NCI-H524 treated with DMSO at 0.1 percent for 48 hours (cell line): Measurements from ENCODE around the gene GPC6.
"Not testable (repeated sequence)": the region's sequence is repeated elsewhere in the genome, so short reads cannot be mapped to it uniquely, and the experiment has no call there.

Experiments used
- DNase-seq: peaks from one replicate; lab custom pipeline; 2025; lab: John Stamatoyannopoulos, UW

GPC6 gene

DNA sequence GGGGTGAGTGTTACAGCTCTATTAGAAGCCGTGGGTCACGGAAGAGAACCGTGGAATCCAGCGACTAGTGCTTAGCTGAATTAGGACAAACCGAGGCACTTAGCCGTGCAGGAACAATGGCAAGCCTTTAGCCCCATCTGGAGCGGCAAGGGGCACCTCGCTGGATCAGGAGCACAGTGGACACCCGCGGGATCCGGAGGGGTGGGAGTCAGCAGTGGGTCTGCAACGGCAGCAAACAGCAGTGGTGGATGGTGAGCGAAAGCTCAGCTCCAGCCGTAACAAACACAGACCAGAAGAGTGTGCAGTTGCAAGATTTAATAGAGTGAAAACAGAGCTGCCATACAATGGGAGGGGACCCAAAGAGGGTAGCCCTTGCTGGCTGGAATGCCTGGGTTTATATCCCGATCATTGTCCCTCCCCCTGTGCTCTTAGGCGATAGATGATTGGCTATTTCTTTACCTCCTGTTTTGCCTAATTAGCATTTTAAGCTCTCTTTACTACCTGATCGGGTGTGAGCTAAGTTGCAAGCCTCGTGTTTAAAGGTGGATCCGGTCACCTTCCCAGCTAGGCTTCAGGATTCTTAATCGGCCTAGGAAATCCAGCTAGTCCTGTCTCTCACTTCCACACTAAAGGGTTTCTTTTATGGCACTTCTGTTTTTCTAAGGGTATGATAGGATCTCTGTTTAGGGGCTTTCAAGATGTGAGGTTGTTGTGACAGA is 1076.4 kb downstream of the GPC6 start:
- DNase-seq, result not testable (repeated sequence)

DNA sequence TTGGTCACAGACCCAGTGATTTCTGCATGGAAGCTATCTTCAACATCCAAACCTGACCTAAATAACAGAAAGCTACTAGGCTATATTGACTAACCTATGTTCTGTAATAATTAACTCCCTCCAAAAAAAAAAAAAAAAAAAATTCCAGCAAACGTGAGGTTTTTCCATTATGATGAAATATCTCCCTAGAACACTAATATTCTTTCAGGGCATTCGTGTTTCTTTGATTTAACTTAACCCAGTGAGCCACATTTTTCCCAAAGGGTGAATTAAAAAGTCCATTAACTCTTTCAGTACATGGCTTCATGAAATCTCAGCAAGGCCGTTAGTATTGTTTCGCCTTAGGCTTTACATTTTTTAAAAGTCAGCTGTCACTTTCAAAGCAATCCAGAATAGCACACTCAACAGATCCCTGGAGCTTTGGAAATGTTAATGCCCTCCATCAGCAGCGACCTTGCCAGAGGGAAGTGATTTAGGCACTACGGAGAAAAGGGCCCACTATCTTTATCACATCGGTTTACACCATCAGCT is 1077.1 kb downstream of the GPC6 start:
- no peak for DNase-seq

DNA sequence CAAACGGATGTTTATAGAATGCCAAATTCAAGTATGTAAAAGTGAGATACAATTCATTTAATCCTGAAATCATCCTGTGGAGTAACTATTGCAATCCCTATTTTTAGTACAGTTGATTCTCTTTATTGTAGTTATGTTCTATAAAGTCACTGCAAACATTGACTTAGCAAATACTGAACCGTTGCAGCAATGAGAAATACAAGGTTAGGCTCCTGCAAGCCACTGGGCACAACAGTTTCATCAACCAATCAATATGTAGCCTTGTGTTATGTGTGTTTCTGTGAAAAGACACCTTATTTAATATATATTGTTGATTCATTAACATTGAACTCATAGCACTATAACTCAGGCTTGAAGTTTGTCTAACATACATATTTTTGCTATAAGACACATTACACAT is 1078.4 kb downstream of the GPC6 start:
- no peak for DNase-seq

DNA sequence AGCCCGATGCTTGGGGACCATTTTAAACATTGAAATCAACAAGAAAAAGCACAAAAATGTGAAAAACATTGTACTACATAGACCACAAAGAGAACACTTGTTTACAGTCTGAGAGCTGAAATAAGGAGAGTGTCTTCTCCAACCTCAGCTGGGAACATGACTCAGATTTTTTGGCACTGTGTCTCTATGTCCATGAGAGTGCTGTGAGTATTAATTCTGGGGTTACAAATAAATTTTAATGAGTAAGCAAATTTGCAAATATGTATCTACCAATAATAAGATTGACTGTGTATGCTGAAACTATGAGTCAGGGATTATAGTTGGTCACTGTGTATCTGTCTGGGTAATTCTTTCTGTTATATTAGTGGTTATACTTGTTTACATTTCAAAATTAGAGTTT is 1078.9 kb downstream of the GPC6 start:
- DNase-seq, result no peak

DNA sequence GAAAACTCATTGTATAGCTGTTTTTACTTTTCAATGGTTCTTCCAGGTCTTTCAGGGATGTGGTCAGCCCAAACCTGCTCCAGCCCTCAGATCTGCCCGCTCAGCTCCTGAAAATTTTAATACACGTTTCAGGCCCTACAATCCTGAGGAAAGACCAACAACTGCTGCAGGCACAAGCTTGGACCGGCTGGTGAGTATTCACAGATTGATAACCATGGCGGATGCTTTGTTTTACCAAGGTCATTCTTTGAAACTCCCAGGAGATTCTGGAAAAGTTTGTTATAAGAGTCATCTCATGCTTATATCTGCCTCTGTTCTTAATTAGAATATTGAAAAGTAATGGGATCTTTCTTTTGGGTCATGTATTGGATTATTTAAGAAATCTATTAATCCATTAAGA is 1079.3 kb downstream of the GPC6 start:
- DNase-seq, result no peak

DNA sequence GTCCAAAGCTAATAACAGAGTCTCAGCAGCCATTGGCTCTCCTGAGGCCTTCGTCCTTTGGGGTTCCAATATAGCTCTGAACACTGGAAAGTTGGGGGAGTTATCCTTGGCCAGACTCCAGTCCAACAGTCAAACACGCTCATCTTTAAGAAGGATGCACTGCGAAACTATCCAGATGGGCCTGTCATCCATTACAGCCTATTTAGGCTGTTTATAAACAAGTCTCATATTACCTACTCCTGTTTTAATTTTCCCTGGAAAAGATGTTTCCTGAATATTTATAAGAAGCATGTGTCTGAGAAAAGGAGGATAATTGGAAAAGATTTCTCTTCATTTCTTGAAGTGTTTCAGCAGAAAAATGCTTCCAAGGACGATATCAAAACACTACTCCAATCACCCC is 1082.2 kb downstream of the GPC6 start:
- peak; percentile 38 for DNase-seq

DNA sequence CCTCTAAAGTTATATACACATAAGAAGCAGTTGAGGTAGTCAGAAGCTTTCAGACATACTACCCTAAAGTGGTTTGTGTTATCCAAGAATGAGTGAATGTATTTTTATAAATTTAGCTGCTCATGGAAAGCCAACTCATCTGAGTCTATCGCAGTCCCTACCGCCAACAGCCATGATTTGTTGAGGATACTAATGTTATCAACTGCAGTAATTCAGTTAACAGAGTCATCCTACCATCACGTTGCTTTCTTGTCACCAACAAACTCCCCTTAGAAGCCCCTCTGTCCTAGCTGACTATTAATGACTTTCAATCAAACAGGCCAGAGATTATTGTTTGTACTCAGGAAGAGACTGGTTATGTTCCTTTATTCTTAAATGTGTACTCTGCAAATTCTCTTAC is 1083.0 kb downstream of the GPC6 start:
- no peak for DNase-seq

DNA sequence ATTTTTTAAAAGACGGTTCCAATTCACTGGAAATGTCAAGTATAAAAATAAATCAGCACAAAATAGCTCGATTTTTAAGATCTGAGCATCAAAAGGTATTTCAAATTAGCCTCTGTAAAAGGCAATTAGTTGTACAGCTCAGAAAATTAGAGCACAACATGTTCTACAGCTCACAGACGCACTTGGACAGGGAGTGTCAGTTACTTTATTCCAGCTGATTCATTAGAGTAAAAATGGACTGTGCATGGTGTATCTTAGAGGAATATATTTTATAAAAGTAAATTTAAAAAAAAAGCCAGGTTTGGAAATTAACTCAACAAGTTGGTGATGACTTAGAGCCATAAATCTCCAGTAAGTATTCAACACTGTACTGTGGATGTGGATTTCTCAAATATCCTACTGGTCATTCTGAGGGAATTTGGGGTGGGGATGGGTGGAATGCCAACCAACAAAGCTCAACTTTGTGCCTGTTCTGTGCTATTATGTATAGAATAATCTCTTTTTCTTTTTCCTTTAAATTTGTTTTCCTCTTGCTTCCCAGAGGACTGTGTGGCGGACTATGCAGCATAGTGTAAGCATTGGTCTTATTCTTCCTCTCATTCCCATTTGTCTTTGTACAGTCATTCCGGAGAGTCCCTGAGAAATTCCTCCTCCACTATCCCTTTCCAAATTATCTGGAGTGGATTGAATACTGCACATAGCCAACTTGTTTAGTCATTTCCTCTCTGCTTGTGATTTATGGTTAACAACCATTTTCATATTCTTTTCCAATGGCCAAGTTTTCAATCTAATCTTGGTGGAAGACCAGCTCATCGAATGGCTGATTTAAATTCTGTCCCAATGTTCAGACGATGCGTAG is 1083.6 kb downstream of the GPC6 start:
- DNase-seq, result no peak

DNA sequence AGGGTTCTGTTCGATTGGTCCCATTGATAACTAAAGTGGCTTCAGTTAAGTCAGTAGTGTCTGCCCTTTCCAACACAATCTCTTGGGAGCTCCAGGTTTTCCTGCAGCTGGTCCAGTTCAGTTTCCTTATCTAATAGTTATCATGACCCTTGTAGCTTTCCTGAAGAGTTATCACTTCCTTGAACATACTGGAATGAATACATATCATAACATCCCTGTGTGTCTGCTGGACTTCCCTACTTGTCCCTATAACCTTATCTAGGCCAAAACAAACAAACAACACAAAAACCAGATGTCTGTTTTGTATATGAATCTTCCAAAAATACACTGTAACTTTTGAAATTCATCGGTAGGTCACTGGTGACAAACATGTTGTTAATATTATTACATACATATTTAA is 1085.3 kb downstream of the GPC6 start:
- no peak for DNase-seq

DNA sequence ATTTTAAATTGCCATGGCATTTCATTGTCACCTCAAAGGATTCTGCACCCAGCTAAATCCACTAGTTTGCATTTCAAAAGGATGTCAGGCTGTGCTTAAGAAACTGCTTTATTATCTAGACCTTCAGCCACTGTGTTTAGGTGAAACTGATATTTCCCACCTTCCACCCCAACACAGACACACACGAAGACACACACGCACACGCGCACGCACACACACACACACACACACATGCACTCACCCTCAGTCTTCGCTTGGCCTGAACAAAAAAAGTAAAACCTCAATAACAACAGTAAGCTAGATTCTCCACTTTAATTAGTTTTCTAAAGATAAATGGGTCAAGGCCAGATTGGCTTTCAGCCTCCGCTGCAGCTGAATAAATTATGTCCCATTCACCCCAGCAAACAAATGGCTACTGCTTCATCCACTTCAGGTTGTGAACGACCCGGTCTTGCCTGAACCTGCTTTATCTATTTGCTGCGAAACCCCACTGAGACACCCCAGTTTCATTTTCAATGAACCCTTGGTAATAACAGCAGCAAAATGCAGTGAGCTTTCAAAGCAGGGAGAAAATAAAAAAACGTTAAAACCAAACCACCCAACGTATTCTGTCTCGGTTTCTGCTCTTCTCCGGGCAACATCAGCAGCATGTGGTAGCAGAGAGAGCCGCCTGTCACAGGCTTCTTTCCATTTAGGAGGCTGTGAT is 1086.1 kb downstream of the GPC6 start:
- no peak for DNase-seq

DNA sequence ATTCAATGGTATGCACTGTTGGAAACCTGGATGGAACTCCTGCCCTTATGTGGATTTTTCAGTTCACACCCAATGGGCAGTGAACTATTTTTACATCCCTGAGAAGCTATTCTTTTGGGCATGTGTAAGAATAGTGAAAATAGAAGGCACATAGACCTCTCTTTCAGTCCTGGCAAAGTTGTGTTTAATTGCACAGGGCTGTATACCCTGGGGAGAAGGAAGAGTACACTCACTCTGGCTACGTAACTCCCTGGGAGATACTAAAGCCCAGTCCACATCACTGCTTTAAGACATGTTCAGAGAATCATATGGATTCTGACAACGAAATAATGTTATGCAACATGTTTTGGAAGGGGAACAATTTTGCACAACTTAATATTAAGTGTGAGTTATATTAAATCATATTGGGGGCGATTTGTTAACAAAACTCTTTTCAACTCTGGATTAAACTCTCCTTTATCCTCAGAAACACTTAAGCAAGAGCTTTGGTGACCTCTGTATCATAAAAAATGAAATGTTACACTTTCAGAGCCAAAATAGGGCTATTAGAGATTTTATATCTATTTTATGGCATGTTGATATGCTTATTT is 1086.8 kb downstream of the GPC6 start:
- no peak for DNase-seq

DNA sequence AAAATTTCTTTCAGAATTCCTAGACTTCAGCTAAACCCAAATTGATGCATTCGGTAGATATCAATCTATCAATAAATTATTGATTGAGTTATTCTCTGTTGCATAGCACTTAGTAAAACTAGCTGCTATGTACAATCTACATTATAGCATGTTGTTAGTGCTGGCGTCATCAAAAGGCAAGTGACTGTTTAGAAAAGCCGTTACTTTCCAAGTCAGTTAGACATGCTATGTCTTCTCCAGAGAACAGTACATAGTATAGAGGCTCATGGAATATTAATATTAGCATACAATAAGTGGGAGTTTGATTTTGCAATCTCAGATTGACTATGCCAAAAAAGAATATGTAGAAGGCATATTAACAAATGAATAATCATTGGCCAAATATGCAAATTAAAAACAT is 1087.3 kb downstream of the GPC6 start:
- no peak for DNase-seq

DNA sequence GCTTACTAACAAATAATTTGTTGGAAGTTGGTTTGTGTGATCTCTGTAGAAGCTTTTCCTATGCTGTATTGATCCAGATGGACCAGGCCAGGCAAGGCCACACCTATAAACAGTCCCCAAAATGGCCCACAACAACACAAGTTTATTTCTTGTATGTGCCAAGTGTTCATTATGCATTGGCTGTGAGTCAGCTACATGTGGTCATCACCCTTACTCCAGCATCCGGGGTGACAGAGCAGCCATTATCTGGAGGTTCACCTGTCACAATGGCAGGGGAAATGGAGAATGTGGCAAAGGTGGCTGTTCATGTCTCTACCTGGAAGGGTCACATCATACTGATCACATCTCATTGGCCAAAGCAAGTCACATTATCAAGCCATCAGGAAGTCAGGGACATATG is 1088.6 kb downstream of the GPC6 start:
- DNase-seq, result no peak

DNA sequence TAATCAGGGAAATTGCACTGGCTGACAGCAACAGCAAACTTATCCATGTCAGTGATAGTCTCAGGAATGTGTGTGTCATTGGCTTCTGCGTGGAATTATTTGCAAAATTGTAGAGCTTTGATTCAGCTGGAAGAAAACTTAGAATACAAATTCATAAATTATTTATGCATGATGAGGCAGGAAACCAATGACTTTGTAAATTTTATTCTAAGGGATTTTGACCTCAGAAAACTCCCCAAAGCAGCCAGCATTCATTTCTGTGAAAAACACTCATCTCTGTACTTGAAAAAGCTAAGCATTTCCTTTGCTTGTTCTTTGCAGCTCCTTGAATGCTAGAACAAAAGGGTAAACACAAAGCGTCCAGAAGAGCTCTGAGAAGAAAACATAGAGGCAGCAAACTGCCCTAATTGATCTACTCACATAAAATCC is 1090.5 kb downstream of the GPC6 start:
- no peak for DNase-seq

DNA sequence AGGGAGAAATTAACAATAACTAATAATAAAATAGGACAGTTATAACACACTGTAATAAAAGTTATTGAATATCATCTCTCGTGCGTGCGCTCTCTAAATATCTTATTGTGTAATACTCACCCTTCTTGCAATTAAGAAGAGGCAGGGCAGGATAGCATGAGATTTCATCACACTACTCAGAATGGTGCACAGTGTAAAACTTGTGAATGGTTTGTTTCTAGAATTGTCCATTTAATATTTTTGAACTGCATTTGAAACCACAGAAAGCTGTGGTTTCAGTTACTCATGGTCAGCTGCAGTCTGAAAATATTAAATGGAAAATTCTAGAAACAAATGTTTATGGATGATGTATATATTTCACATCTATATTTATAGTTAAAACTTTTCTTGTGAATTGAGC is 1091.8 kb downstream of the GPC6 start:
- DNase-seq, result no peak

DNA sequence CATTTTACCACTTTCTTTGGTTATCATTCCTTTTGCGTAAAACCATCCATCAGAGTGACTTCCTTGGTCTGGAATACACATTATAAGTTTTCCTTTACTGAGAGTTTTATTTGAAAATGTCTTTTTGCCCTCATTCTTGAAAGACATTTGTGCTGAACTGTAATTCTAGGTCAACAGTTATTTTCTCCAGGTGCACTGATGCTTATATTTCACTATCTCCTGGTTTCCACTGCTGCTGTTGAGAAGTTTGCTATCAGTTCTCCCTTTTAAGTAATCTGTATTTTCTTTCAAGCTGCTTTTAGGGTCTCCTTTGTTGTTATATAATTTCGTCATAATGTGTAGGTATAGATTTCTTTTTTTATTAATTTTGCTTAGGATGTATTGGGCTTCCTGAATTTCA is 1092.9 kb downstream of the GPC6 start:
- no peak for DNase-seq

DNA sequence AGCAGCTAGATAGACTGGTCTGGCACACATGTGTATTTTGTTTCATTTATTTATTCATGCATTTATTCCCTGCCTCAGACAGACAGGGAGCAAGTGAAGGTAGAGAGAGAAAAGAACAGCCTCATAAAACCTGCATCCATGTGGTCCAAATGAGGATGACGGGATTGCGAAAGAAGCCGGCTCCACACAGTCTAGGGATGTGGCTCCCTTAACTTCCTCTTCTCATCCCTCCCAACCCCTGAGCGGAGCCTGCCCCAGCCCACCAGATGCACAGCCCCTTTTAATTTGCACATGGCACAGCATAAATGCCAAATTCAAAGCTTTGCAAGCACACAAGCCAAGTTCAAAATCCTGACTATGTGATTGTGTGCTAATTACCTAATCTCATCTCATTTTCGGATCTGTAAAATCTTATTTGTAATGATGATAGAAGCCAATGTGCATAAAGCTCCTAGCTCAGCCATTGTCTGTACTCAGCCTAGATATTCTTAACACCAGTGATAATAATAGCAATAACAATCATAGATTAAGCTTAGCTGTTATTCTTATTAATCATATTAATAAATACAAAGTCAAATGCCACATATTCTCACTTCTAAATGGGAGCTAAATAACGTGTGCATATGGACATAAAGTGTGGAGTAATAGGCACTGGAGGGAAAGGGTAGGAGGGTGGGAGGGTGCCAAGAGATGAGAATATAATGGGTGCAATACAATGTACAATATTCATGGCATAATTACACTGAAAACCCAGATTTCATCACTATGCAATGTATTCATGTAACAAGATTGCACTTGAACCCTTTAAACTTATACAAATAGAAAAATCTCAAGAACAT is 1096.5 kb downstream of the GPC6 start:
- no peak for DNase-seq

DNA sequence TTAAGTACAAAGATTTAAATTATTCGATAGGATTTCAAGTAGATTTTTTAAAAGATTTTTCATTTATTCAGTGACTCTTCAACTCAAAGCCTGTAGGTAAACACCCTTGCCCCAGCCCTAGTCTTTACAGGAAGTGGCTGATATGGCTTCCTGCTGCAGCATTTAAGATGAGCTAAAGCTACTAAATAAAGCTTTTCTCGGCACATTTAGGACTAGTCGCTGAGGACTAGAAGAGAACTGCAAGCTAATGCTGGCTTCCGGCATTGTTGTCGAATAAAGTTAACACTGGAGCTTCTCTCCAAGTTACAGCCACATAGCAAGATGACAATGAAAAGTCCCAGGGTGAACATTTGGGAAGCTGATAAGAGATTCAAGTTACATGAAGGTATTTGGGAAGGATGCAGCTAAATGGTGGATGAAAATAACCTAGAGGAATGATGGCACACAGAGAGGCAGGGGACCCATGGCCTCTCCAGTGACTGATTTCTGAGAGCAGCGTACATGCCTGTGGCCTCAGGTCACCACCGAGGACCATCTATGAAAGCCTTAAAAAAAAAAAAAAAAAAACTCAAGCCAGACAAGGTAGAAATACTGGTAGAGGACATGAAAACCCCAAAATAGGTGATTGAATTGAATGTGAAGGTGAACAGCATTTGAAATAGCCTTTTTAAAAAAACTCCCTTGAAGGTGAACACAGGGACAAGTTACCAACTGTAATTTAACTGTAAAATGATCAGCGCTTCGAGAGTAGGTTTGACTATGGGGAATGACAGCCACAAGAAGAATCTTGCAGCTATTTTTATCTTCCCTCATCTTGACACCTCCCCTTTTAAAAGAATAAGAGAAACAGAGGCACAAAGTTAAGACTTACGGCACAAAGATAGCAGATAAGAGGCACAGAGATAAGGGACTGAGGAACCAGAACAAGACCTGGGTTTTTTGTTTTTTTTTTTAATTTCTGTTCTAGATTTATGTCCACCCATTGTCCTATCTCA is 1097.5 kb downstream of the GPC6 start:
- no peak for DNase-seq

DNA sequence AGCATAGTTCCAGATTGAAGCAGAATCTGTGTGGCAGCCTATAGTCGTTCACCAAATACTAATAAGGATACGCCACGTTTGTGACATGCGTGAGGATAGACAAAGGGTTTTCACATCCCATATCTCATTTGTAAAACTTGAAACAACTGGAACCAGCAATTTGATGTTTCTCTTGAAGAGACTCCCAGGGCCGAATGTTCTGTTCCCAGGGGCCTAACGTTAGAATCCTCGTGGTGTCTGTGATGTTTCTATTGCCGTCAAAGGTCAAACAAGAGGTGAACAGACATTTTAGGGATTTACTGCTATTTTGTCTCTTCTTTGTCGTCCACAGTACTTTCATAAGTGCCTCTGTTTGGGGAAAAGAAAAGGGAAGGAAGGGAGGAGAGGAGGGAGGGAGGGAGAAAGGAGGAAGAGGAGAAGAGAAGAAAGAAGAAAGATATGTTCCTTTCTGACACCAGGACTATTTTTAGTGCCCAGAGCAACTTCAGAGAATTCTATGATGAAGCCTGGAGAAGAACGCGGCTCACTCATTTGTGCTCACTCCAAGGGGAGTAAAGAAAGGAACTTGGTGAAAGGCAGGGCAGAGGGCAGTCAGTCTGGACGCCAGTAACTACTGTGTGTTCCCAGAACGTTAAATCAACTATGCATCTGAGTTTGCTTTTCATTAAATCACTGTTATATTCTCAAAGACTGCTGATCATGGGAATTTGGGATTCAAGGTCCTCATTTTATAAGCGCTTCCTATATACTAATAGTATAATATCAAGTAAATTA is 1098.3 kb downstream of the GPC6 start:
- DNase-seq, result no peak
